SH-SY5Y (cell line): ENCODE results near the gene TRAPPC14.

ENCODE experiments used
- GATA2 ChIP-seq: IDR thresholded peaks from 2 replicates; pipeline ENCODE4 v1.6.1; 2011; ENCODE audit warnings: mild to moderate bottlenecking, low read depth, low read length
- GATA3 ChIP-seq: IDR thresholded peaks from 2 replicates; pipeline ENCODE4 v1.6.1; 2011; ENCODE audit warnings: low read depth, mild to moderate bottlenecking, low read length, moderate library complexity

- TF ChIP-seq GATA3: no peak
- TF ChIP-seq GATA2: no peak
These were observed 48.9 kb downstream of the TRAPPC14 start for GRCh38 chr7:100109521-100110163.
